ENCODE results near the gene GRIK4.

GRIK4 gene

GRCh38 chr11:120766318-120766717 lies 254.8 kb downstream of the GRIK4 start:
- H3K27me3 Mint-ChIP-seq: peaks cover 64 to 72% of the 10 kb centered on the region in 2 donors
- no peaks in the 10 kb centered on the region for H3K9me3 Mint-ChIP-seq

GRCh38 chr11:120768949-120769348 lies 257.4 kb downstream of the GRIK4 start:
- Mint-ChIP-seq H3K9me3 (no peaks in the 10 kb centered on the region), H3K36me3 (ENCODE audit: insufficient read depth) (no peaks in the 10 kb centered on the region), H3K4me3 (no peak overlapping the region), H3K27ac (no peak overlapping the region), H3K27me3 (peaks cover 62 to 66% of the 10 kb centered on the region in 2 donors), H3K4me1 (ENCODE audit: low read depth in 2 of 2) (no peaks in the 10 kb centered on the region)
- ATAC-seq (replicated peaks): no peak
- no peak for DNase-seq

More at GRCh38 chr11:120766318-120766717, 254.8 kb downstream of the GRIK4 start:
- Mint-ChIP-seq H3K4me1 (ENCODE audit: low read depth in 2 of 2) (no peaks in the 10 kb centered on the region), H3K4me3 (no peak overlapping the region), H3K36me3 (ENCODE audit: insufficient read depth) (no peaks in the 10 kb centered on the region), H3K27ac (no peak overlapping the region)
- no peak for ATAC-seq (replicated peaks)
- no peak for DNase-seq

- no peak overlapping the region for H3K27ac Mint-ChIP-seq
- H3K9me3 Mint-ChIP-seq: no peaks in the 10 kb centered on the region
- H3K4me1 Mint-ChIP-seq (ENCODE audit: low read depth in 2 of 2): no peaks in the 10 kb centered on the region
- DNase-seq: no peak
- ATAC-seq (replicated peaks): no peak
- no peak overlapping the region for H3K4me3 Mint-ChIP-seq
- H3K36me3 Mint-ChIP-seq (ENCODE audit: insufficient read depth): no peaks in the 10 kb centered on the region
- H3K27me3 Mint-ChIP-seq: peaks cover 53 to 66% of the 10 kb centered on the region in 2 donors
These were observed 258.4 kb downstream of the GRIK4 start for GRCh38 chr11:120769906-120770305.

GRCh38 chr11:120771551-120772060 lies 260.1 kb downstream of the GRIK4 start:
- Mint-ChIP-seq H3K9me3 (no peaks in the 10 kb centered on the region), H3K27me3 (peaks cover 44 to 65% of the 10 kb centered on the region in 2 donors), H3K4me3 (no peak overlapping the region), H3K36me3 (ENCODE audit: insufficient read depth) (no peaks in the 10 kb centered on the region), H3K4me1 (ENCODE audit: low read depth in 2 of 2) (no peaks in the 10 kb centered on the region), H3K27ac (no peak overlapping the region)
- ATAC-seq (replicated peaks): no peak
- no peak for DNase-seq

GRCh38 chr11:120773501-120774031 lies 262.0 kb downstream of the GRIK4 start:
- no peaks in the 10 kb centered on the region for H3K36me3 Mint-ChIP-seq (ENCODE audit: insufficient read depth)
- no peak for ATAC-seq (replicated peaks)
- H3K9me3 Mint-ChIP-seq: no peaks in the 10 kb centered on the region
- H3K27ac Mint-ChIP-seq: no peak overlapping the region
- no peak overlapping the region for H3K4me3 Mint-ChIP-seq
- peaks cover 32 to 70% of the 10 kb centered on the region in 2 donors for H3K27me3 Mint-ChIP-seq
- no peaks in the 10 kb centered on the region for H3K4me1 Mint-ChIP-seq (ENCODE audit: low read depth in 2 of 2)
- DNase-seq: no peak

- no peak for ATAC-seq (replicated peaks)
- Mint-ChIP-seq H3K4me1 (ENCODE audit: low read depth in 2 of 2) (no peaks in the 10 kb centered on the region), H3K4me3 (no peak overlapping the region), H3K27me3 (peaks cover 28 to 70% of the 10 kb centered on the region in 2 donors), H3K9me3 (no peaks in the 10 kb centered on the region), H3K27ac (no peak overlapping the region), H3K36me3 (ENCODE audit: insufficient read depth) (no peaks in the 10 kb centered on the region)
- no peak for DNase-seq
These were observed 263.2 kb downstream of the GRIK4 start for GRCh38 chr11:120774591-120775386.

- Mint-ChIP-seq H3K27me3 (peaks cover 17 to 57% of the 10 kb centered on the region in 2 donors), H3K4me3 (no peak overlapping the region), H3K4me1 (ENCODE audit: low read depth in 2 of 2) (no peaks in the 10 kb centered on the region), H3K9me3 (no peaks in the 10 kb centered on the region), H3K36me3 (ENCODE audit: insufficient read depth) (no peaks in the 10 kb centered on the region), H3K27ac (no peak overlapping the region)
- ATAC-seq (replicated peaks): no peak
- no peak for DNase-seq
These were observed 264.7 kb downstream of the GRIK4 start for GRCh38 chr11:120775986-120776951.

GRCh38 chr11:120778685-120779490 lies 267.3 kb downstream of the GRIK4 start:
- ATAC-seq (replicated peaks): no peak
- H3K4me1 Mint-ChIP-seq (ENCODE audit: low read depth in 2 of 2): no peaks in the 10 kb centered on the region
- no peak for DNase-seq
- no peaks in the 10 kb centered on the region for H3K36me3 Mint-ChIP-seq (ENCODE audit: insufficient read depth)
- H3K4me3 Mint-ChIP-seq: no peak overlapping the region
- H3K27ac Mint-ChIP-seq: no peak overlapping the region
- peaks cover 14 to 47% of the 10 kb centered on the region in 2 donors for H3K27me3 Mint-ChIP-seq
- no peaks in the 10 kb centered on the region for H3K9me3 Mint-ChIP-seq

GRCh38 chr11:120780239-120780638 lies 268.7 kb downstream of the GRIK4 start:
- Mint-ChIP-seq H3K4me3 (no peak overlapping the region), H3K9me3 (no peaks in the 10 kb centered on the region), H3K27ac (no peak overlapping the region), H3K4me1 (ENCODE audit: low read depth in 2 of 2) (no peaks in the 10 kb centered on the region), H3K36me3 (ENCODE audit: insufficient read depth) (no peaks in the 10 kb centered on the region), H3K27me3 (peaks cover 15 to 40% of the 10 kb centered on the region in 2 donors)
- ATAC-seq (replicated peaks) (no peak), DNase-seq (no peak)

- no peak for ATAC-seq (replicated peaks)
- Mint-ChIP-seq H3K9me3 (no peaks in the 10 kb centered on the region), H3K27ac (no peak overlapping the region)
These were observed 270.1 kb downstream of the GRIK4 start for GRCh38 chr11:120781486-120782120.

GRCh38 chr11:120784566-120785251 lies 273.2 kb downstream of the GRIK4 start:
- no peak for DNase-seq
- no peak overlapping the region for H3K27ac Mint-ChIP-seq
- ATAC-seq (replicated peaks): no peak
- H3K4me1 Mint-ChIP-seq (ENCODE audit: low read depth in 2 of 2): no peaks in the 10 kb centered on the region
- H3K27me3 Mint-ChIP-seq: peaks cover 26 to 33% of the 10 kb centered on the region in 2 donors
- no peak overlapping the region for H3K4me3 Mint-ChIP-seq
- no peaks in the 10 kb centered on the region for H3K36me3 Mint-ChIP-seq (ENCODE audit: insufficient read depth)
- no peaks in the 10 kb centered on the region for H3K9me3 Mint-ChIP-seq

More at GRCh38 chr11:120781486-120782120, 270.1 kb downstream of the GRIK4 start:
- Mint-ChIP-seq H3K27me3 (peaks cover 29 to 47% of the 10 kb centered on the region in 2 donors), H3K4me3 (no peak overlapping the region), H3K36me3 (ENCODE audit: insufficient read depth) (no peaks in the 10 kb centered on the region), H3K4me1 (ENCODE audit: low read depth in 2 of 2) (no peaks in the 10 kb centered on the region)
- DNase-seq: no peak

- no peak overlapping the region for H3K27ac Mint-ChIP-seq
- no peaks in the 10 kb centered on the region for H3K4me1 Mint-ChIP-seq (ENCODE audit: low read depth in 2 of 2)
- DNase-seq: no peak
- no peaks in the 10 kb centered on the region for H3K36me3 Mint-ChIP-seq (ENCODE audit: insufficient read depth)
- no peaks in the 10 kb centered on the region for H3K9me3 Mint-ChIP-seq
- no peak overlapping the region for H3K4me3 Mint-ChIP-seq
- no peak for ATAC-seq (replicated peaks)
- H3K27me3 Mint-ChIP-seq: peaks cover 26 to 33% of the 10 kb centered on the region in 2 donors
These were observed 274.0 kb downstream of the GRIK4 start for GRCh38 chr11:120785576-120785975.
